Stomach (tissue), 19 donors: Measurements from ENCODE around the gene FGFBP1. TPM values are rescaled to one million over a fixed set of nuclear protein-coding genes. Genes with fewer than 3 reads are reported as not detected.

Experiments used
- DNase-seq, 2 donors: peaks; one replicate each; pipeline versions ENCODE4 v3.0.0 to v3.0.0-alpha.2; 2013 to 2019
- H3K27ac ChIP-seq, 5 donors: fragments of 200-600 bp in 4 of 5; sonication (generic) in 4 of 5; one replicate each; pipeline ENCODE4 v1.5.1; 2013 to 2019; ENCODE audit warnings: mild to moderate bottlenecking in 1 of 5, moderate library complexity in 1 of 5
- H3K27me3 ChIP-seq, 3 donors: fragments of 200-600 bp; sonication (generic); one replicate each; pipeline ENCODE4 v1.5.1; 2017 to 2019; ENCODE audit warnings: mixed run types in 1 of 3
- H3K36me3 ChIP-seq, 4 donors: fragments of 200-600 bp; sonication (generic); 1 replicate in 3 of 4; 2 replicates in 1 of 4; pipeline ENCODE4 v1.5.1; 2016 to 2019
- H3K4me1 ChIP-seq, 4 donors: fragments of 200-600 bp; sonication (generic); one replicate each; pipeline ENCODE4 v1.5.1; 2016 to 2019
- H3K4me3 ChIP-seq, 4 donors: fragments of 200-600 bp; sonication (generic) in 3 of 4; one replicate each; pipeline ENCODE4 v1.5.1; 2016 to 2019; ENCODE audit warnings: mild to moderate bottlenecking in 1 of 4
- H3K9me3 ChIP-seq, 4 donors: fragments of 200-600 bp; sonication (generic); one replicate each; pipeline ENCODE4 v1.5.1; 2016 to 2019
- EP300 ChIP-seq: sonication (generic); formaldehyde crosslinking; IDR thresholded peaks from one replicate; pipeline ENCODE4 v1.6.1; 2017; ENCODE audit warnings: antibody characterized with exemption
- POLR2A ChIP-seq, 4 donors: fragments of 450-650 bp; IDR thresholded peaks; one replicate each; pipeline ENCODE4 v1.6.1; 2016; ENCODE audit warnings: antibody characterized with exemption in 4 of 4, control low read depth in 2 of 4, mild to moderate bottlenecking in 1 of 4, moderate library complexity in 1 of 4
- POLR2AphosphoS5 ChIP-seq, 3 donors: sonication (generic); formaldehyde crosslinking; IDR thresholded peaks; one replicate each; pipeline ENCODE4 v1.6.1; 2016; ENCODE audit warnings: antibody characterized with exemption in 3 of 3
- WGBS, 5 donors: extraction: QIAGEN DNeasy Blood & Tissue Kit in 3 of 5; methylation state at CpG; one replicate each; pipeline versions ENCODE4 v1.1.5 to v1.1.7; 2013 to 2018; 5-methylcytosine and 5-hydroxymethylcytosine counted together
- intact Hi-C: fragments of 100-400 bp; cut with DNase I; formaldehyde crosslinking; loops from one replicate; pipeline ENCODE4 v1.15.1; 2023; ENCODE audit warnings: low total_unique reads
- long read RNA-seq, 10 donors: transcript quantifications; one replicate each; lab custom pipeline, GENCODE V29; 2026
- polyA plus RNA-seq, 3 donors: library from polyadenylated mRNA; stranded (reverse); fragments of 200-250 nt; gene quantifications; one replicate each; pipeline ENCODE4 v1.2.3, GENCODE V29; 2013
- total RNA-seq, 5 donors: library from RNA; depleted of rRNA; stranded (reverse); fragments of >200 nt; gene quantifications; one replicate each; pipeline versions ENCODE4 v1.1.0 to v1.2.3, GENCODE V29; 2014 to 2016
- TF ChIP-seq, protein P1 (sequence below), 7 experiments: fragments of 450-650 bp in 4 of 7; fragments of 200-600 bp in 3 of 7; sonication (generic) in 3 of 7; IDR thresholded peaks; one replicate each; pipeline ENCODE4 v1.5.1; 2016 to 2019; ENCODE audit warnings: antibody characterized with exemption in 7 of 7, control low read depth in 2 of 7, mild to moderate bottlenecking in 1 of 7
- donor health status: healthy with polysubstance abuse.
- donor health status: Bipolar disorder and iron deficiency.
- donor health status: healthy.

Gene FGFBP1
- total RNA-seq = under 1 TPM in 1 of 5 donors, not detected in 4; 0.73 TPM
- 100 to 1,000 TPM in 1 of 3 donors, under 1 TPM in 2; 0.61 to 105 (median 0.68) TPM for polyA plus RNA-seq
- long read RNA-seq, donor 1 = 0 reads
- long read RNA-seq, donor 2 = 0 reads
- long read RNA-seq, donor 3 = 0 reads
- long read RNA-seq, donor 4 = 0 reads
- long read RNA-seq, donor 5 = 0 reads
- long read RNA-seq, donor 6 = 0 reads
- long read RNA-seq, donor 7 = 0 reads
- long read RNA-seq, donor 8 = 0 reads
- long read RNA-seq, donor 9 = 0 reads
- long read RNA-seq, donor 10 = 0 reads

DNA sequence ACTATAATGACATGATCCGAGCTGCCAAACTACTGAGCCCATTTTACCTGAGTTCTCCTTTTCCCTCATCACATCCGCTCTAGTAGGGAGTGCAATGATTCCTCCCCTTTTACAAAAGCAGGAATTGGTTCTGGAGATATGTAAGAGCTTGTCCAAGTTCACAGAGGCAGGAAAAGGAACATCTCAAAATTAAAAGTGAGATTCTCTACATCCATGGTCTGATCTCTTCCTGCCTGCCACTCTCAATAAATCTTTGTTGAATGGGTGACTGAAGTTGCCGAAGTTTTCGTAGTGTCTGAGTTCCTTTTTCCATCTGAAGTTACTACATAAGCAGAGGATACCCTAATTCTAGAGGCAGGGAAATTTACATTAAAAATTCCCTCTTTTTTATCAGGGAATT is at the start of gene FGFBP1:
TSS of gene FGFBP1 (minus strand) at position 101 of the 400 bp plus-strand sequence. CDS start 2,108 bp downstream, outside the sequence.
- Histone ChIP-seq H3K4me1 (no peaks in the 10 kb centered on the region), H3K27ac (no peak within 1 kb of the TSS), H3K9me3 (no peaks in the 10 kb centered on the region), H3K4me3 (no peak within 1 kb of the TSS), H3K27me3 (peaks cover 0 to 6% (median 0%) of the 10 kb centered on the region in 3 donors), H3K36me3 (no peaks in the 10 kb centered on the region)
- DNase-seq = no peak
- intact Hi-C loops = no loop called here
- WGBS, 5 donors = 57 to 68% (median 62%) methylated on average over 4 of the region's 4 CpGs
- TF ChIP-seq, protein P1, sequence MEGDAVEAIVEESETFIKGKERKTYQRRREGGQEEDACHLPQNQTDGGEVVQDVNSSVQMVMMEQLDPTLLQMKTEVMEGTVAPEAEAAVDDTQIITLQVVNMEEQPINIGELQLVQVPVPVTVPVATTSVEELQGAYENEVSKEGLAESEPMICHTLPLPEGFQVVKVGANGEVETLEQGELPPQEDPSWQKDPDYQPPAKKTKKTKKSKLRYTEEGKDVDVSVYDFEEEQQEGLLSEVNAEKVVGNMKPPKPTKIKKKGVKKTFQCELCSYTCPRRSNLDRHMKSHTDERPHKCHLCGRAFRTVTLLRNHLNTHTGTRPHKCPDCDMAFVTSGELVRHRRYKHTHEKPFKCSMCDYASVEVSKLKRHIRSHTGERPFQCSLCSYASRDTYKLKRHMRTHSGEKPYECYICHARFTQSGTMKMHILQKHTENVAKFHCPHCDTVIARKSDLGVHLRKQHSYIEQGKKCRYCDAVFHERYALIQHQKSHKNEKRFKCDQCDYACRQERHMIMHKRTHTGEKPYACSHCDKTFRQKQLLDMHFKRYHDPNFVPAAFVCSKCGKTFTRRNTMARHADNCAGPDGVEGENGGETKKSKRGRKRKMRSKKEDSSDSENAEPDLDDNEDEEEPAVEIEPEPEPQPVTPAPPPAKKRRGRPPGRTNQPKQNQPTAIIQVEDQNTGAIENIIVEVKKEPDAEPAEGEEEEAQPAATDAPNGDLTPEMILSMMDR (IDR thresholded peaks at IDR 0.05) = no peak
- TF ChIP-seq POLR2A (IDR thresholded peaks at IDR 0.05) (no peak), EP300 (no peak), POLR2AphosphoS5 (IDR thresholded peaks at IDR 0.05) (no peak)

DNA sequence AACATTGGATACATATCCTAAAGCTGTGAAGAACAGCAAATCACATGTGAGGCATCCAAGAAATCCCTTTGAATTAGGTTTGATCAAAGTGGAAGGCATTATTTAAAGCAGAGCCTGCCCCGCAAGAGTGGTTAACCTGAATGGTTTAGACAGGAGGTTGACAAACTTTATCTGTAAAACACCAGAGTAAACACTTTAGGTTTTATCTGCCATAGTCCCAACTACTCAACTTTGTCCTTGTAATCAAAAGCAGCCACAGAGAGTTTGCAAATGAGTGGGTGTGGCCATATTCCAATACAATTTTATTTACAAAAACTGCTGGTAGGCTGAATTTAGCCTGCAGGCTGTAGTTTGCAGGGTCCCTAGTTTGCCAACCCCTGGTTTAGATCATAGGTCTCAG is 49.7 kb upstream of the FGFBP1 start:
- H3K27ac ChIP-seq = no peak overlapping the region
- no peaks in the 10 kb centered on the region for H3K9me3 ChIP-seq
- H3K27me3 ChIP-seq = no peaks in the 10 kb centered on the region
- no peak overlapping the region for H3K4me3 ChIP-seq
- peaks cover 0 to 45% (median 8%) of the 10 kb centered on the region in 4 donors for H3K36me3 ChIP-seq
- intact Hi-C loops = no loop called here
- DNase-seq = peak in 1 of 2 donors; percentile 43
- WGBS, 5 donors = 12 to 39% (median 24%) methylated on average over 1 of the region's 1 CpG
- H3K4me1 ChIP-seq = peaks cover 0 to 9% (median 3%) of the 10 kb centered on the region in 4 donors
- TF ChIP-seq, protein P1 (IDR thresholded peaks at IDR 0.05) = no peak
- TF ChIP-seq POLR2AphosphoS5 (IDR thresholded peaks at IDR 0.05) = no peak
- no peak for TF ChIP-seq EP300
- TF ChIP-seq POLR2A (IDR thresholded peaks at IDR 0.05) = no peak

DNA sequence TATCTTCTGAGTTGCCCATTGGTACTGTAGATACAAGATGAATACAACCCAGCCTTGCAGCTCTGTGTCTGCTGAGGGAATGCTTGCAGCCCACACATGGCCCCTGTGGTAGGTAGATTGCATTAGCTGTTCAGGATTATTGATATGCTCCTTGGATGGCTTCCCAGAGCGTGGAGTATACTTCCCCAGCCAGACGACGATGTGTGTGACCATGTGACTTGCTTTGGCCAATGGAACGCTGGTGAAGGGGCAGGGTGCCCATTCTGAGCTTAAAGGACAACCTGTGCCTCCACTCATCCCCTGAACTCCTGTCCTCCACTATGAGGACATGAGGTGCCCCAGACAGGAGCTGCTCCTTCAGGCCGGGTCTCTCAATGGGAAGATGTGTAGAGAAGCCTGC is 48.4 kb upstream of the FGFBP1 start:
- Histone ChIP-seq H3K9me3 (no peaks in the 10 kb centered on the region), H3K4me1 (peaks cover 0 to 6% (median under 1%) of the 10 kb centered on the region in 4 donors), H3K4me3 (no peak overlapping the region), H3K36me3 (peaks cover 0 to 45% (median 8%) of the 10 kb centered on the region in 4 donors), H3K27me3 (no peaks in the 10 kb centered on the region), H3K27ac (no peak overlapping the region)
- intact Hi-C loops = no loop called here
- DNase-seq = peak in 1 of 2 donors; percentile 22
- TF ChIP-seq, protein P1 (IDR thresholded peaks at IDR 0.05) = no peak
- TF ChIP-seq EP300 (no peak), POLR2A (IDR thresholded peaks at IDR 0.05) (no peak), POLR2AphosphoS5 (IDR thresholded peaks at IDR 0.05) (no peak)
- WGBS, 5 donors = 45 to 59% (median 49%) methylated on average over 5 of the region's 5 CpGs

DNA sequence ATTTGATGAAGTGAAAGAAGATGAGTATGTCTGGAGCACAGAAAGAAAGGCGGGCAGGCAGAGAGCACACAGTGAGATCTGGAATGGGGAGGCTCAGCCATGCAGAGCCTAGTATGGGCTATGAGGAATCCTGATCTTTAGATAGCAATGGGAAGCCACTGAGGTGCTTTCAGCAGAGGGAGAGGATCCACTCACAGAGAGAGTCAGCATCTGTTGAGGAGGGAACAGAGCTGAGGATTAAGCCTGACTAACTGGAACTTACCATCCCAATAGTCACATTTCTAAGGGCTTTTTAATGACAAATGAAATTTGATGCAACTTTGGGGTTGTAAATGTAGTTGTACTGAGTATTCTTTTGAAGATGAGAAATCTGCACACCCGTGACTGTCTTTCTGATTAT is 45.1 kb upstream of the FGFBP1 start:
- Histone ChIP-seq H3K4me1 (peaks cover 0 to 6% (median 0%) of the 10 kb centered on the region in 4 donors), H3K9me3 (no peaks in the 10 kb centered on the region), H3K4me3 (no peak overlapping the region), H3K36me3 (peaks cover 0 to 38% (median 10%) of the 10 kb centered on the region in 4 donors), H3K27me3 (peaks cover 0 to 8% (median 0%) of the 10 kb centered on the region in 3 donors), H3K27ac (no peak overlapping the region)
- 85 to 96% (median 89%) methylated on average over 2 of the region's 2 CpGs for WGBS, 5 donors
- intact Hi-C loops = no loop called here
- TF ChIP-seq POLR2A (IDR thresholded peaks at IDR 0.05) (no peak), POLR2AphosphoS5 (IDR thresholded peaks at IDR 0.05) (no peak), EP300 (no peak)
- TF ChIP-seq, protein P1 (IDR thresholded peaks at IDR 0.05) = no peak
- DNase-seq = no peak
